ENCODE results near the gene SIAH2.

DNA sequence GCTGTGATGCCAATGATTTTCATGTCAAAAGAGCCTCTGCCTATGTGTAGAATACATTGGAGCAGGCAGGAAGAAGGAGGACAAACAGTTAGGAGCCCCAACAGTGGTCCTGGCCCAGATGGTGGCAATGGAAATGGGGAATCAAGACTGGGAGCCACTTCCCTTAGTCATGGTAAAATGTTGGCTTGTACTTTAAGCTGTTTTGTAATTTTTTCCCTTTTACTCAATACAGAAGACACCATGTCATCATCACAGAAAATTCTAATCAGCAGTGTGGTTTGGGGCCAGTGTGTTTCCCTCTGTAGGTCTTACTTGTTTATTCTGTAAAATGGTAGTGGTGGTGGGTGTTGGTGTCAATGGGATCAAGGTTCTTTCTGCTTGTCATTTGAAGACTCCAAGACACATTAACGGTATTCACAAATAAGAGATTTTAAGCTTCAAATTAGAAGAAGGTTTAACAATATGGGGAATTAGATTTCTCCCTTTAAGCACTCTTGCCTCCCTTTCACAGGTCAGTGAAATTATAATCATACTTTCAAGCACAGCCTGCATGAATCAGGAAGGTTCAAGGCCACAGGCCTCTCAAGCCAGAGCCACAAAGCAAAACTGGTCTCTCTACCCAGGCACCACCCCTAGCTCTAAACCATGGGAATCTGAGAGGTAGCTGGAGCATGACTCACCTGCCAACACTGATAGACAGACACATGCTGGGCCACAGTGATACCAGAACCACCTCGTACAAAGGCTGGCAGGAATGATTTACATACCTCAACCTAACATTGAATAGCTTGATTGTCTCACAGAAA is 24.9 kb downstream of the SIAH2 start:
- TF ChIP-seq GATA2 (IDR thresholded peaks at IDR 0.05; ENCODE audit: low read depth, low read length) (no peak), GATA3 (IDR thresholded peaks at IDR 0.05; ENCODE audit: low read depth, low read length) (no peak)

Measured in SH-SY5Y (cell line).